Ammon's horn (tissue), 1 donor: ENCODE data around the gene MDFIC.

Experiments
- DNase-seq: peaks from one replicate; pipeline ENCODE4 v3.0.0-alpha.2; 2016; ENCODE audit warnings: low spot score

The MDFIC gene

DNA sequence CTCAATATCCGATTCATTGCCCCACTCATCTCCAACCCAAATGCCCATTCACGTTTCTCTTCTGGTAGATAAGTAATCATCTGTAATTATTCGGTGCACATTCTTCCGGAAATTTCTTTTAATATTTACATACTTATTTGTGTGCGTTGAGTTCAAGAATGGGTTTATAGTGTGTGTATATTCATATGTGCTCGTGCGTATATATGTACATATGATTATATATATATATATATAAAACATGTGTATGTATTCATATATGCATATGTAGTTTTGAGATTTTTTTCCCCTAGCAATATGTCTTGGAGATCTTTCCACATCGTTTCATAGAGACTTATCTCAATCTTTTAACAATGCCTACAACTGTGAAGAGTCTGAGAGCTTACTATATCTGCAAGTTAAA, 118.2 kb downstream of the MDFIC start:
- DNase-seq = no peak

- no peak for DNase-seq
These were observed 118.6 kb downstream of the MDFIC start for GRCh38 chr7:115040495-115040894.

GRCh38 chr7:115042596-115042995, 120.7 kb downstream of the MDFIC start:
- DNase-seq = no peak

DNA sequence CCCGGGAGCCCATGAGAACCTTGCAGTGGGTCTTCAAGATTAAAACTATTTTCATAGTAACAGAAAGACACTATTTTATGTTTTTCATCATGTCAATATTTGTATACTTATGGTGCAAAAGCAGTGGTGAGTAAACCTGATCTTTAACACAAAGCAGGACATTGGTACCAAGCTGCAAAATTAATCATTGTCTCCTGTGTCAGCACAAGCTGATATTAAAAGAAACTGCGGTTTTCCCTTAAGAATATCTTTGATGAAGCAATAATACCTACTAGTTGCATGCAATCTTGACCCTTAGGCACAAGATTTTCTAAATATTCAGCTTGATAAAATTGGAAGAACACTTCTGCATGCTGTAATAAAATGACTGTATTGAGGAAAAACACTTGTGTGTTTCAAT, 121.7 kb downstream of the MDFIC start:
- no peak for DNase-seq

DNA sequence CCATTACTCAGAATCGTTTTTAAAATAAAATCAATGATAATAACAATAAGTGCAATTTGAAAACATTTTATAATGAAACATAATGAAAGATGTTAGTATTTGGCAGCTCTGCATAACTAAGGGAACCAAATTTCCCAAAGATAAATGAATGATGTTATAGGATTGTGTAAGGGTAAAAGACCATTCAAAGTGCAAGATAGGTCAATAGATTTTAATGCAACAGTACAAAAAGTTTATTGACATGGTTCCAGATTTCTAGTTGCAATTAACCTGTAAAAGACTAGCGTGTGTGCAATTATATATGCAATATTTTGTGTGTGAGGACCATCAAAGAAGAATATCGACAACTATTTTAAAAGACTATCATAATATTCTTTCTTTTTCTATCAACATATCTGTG, 122.3 kb downstream of the MDFIC start:
- no peak for DNase-seq

DNA sequence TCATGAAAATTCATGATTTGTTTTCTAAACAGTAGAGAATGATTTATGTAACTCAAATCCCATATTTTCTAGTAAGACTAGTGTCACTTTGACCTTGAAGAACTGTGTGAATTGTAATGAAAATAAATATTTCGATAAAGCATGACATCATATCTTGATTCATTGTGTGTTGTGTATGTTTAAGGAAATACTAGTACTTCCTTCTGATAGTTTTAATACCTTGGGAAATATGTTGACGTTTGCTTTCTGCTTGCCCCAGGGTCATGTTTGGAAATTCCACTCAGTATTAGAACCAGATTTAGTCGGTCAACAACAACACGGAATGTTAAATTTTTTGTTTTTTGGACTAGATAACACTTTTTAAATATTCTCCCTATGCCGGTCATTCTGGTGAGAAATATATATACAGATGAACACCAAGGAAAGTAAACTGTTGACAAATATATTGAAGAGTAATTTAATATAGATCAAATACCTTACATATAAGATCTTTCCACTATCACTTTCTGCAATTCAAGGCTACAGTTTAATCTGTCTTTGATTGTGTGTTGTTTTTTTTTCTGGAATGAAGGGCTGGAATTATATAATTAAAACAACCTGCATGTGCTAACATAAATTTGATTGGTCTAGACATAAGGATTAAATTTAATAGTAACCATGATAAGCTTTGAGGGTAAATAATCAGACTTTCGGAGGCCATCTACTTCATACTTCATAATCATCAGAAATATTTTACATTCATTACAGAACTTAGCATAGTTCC, 126.2 kb downstream of the MDFIC start:
- no peak for DNase-seq

GRCh38 chr7:115052706-115053105, 130.8 kb downstream of the MDFIC start:
- DNase-seq = no peak

DNA sequence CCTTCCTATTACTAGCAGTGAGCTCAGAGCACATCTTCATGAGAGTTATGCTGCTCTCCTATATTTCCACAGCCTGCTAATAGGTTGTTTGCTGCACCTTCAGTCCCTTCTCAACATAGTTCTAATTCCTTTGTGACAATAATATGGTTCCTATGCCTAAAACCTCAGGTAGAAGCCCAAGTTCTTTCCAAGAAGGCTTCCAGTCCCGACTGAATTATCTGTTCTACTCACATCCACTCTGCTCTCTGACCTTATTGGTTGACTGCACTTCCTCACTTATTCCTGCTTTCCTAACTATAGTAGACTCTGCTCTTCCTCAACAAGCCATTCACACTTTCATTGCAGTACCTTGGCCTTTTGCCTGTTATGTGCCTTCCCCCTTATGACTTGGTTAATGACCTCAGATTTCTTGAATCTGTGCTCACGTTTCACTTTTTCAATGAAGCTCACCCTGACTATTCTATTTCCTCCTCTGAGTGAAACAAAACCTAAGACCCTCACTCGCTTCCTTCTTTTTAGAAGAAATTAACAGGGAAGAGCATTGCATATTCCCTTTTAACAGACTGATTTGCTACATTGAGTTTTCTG, 132.7 kb downstream of the MDFIC start:
- no peak for DNase-seq

DNA sequence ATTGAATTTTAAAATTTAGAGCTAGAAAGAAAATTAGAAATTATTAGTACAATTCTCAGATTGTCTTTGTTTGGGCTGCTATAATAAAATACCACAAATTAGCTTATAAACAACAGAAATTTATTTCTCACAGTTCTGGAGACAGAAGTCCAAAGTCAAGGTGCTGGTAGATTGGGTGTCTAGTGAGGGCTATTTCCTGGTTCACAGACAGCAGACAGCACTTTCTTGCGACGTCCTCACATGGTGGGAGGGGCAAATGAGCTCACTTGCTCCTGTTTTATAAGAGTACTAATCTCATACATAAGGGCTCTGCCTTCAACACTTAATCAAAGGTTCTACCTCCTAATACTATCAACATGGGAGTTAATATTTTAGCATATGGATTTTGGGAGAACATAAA, 134.1 kb downstream of the MDFIC start:
- DNase-seq = no peak

DNA sequence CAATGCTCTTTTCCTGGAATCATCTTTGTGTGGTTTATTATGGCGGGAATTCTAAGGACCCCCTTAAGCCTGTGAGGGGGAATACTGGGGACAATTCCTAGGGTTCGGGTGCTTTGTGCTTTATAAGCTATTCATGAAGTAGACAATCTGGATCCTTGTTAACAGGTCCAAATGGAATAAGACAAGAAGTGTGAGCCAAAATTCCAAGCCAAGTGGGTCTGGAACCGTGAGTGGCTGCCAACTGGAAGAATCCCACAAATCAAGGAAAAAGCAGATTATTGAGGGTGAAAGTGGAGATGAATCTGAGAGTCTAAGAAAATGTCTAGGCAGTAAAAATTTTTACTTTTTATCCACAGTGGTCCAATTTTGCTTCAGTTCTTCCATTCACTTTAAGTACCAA, 136.8 kb downstream of the MDFIC start:
- peak; percentile 36 for DNase-seq

GRCh38 chr7:115059321-115059720, 137.4 kb downstream of the MDFIC start:
- DNase-seq = no peak

DNA sequence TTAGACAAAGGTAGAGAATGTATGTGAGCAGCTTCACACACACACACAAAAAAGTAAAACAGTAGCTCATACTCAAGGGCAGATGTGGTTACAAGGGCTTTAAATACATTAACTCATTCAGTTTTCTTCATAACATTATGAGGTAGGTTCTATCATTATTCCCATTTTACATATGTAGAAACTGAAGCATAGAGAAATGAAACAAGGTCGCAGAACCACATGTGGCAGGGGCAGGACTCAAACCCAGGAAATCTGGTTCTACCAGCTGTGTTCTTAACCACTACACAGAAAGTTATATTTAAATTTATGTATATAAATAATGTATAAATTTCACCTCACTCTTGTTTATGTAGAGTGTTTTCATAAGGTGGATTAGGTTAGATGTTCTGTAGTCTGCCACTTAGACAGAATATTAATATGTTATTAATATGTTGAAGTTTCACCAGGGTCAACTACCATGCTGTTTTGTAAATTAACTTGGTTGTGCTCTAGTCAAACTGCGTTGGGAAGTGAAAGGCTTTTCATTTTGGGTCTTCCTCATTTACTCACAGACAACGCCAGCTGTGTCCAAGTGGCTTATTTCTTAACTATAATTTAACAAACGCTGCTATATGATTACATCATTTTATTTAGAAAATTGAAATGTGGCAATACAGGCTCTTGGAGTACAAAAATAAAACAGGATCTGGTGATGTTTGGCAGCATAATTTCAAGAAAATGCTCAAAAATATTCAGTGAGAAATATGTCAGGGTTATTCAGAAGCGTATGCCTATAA, 138.4 kb downstream of the MDFIC start:
- no peak for DNase-seq

DNA sequence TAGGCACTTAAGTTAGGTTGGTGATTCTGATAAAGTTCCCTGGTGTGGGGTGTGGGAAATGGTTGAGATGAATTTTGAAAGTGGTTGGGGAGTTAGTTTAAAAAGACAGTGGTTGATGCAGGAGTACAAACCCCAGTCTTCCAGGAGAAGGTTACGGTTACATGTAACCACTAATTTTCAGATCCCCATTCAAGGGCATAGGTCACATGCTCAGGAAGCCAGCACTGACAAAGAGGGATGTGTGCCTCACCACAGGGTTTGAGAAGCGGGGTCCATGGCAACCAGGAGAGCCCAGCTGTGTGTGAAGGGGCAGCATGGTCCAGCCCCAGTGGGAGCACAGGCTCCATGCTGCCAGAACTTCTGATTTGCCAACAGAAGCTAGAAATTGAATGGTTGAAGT, 144.2 kb downstream of the MDFIC start:
- no peak for DNase-seq

- DNase-seq = no peak
These were observed 144.7 kb downstream of the MDFIC start for GRCh38 chr7:115066634-115067033.

DNA sequence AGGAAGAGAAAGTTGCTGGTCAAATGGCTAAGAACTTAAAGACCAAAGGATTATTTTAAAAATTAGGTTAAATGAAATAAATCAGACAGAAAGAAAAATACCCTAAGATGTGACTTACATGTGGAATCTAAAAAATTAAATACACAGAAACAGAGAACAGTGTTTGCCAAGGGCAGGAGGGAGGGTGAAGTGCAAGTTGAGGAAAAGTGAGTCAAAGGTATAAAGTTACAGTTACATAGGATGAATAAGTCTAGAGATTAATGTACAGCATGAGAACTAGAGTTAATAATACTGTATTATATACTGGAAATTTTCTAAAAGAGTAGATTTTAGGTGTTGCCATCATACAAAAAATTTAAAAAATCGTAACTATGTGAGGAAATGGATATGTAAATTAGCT, 146.3 kb downstream of the MDFIC start:
- no peak for DNase-seq
